SK-N-MC (cell line): ENCODE results near the gene SHANK2.

Experiments
- DNase-seq: peaks from one replicate; pipeline ENCODE4 v3.0.0-alpha.2; 2011; ENCODE audit warnings: low read depth, low spot score
- H3K27ac ChIP-seq: fragments of 200-600 bp; sonication (generic); 2 replicates; pipeline ENCODE4 v1.5.1; 2016; ENCODE audit warnings: mixed run types
- H3K36me3 ChIP-seq: fragments of 200-600 bp; sonication (generic); 2 replicates; pipeline ENCODE4 v1.6.1; 2017; ENCODE audit warnings: antibody characterized with exemption, low read length, mixed read lengths; ENCODE audit not compliant: insufficient read depth
- H3K4me3 ChIP-seq: fragments of 200-600 bp; sonication (generic); 2 replicates; pipeline ENCODE4 v1.5.1; 2016
- H3K9ac ChIP-seq: fragments of 200-600 bp; sonication (generic); 2 replicates; pipeline ENCODE4 v1.8.0; 2017; ENCODE audit warnings: mixed run types, mixed read lengths; ENCODE audit not compliant: insufficient read length
- H3K9me3 ChIP-seq: fragments of 200-600 bp; sonication (generic); 2 replicates; pipeline ENCODE4 v1.6.1; 2017; ENCODE audit warnings: low read depth, mild to moderate bottlenecking, antibody characterized with exemption, low read length, moderate library complexity, mixed read lengths
- EZH2 ChIP-seq: fragments of 200-600 bp; sonication (generic); IDR thresholded peaks from one replicate; pipeline ENCODE4 v1.6.1; 2017; ENCODE audit warnings: antibody characterized with exemption
- FOXP2 ChIP-seq: optimal IDR thresholded peaks from 2 replicates; pipeline ENCODE3; 2011; ENCODE audit warnings: mild to moderate bottlenecking, moderate library complexity; ENCODE audit not compliant: insufficient read depth; ENCODE audit errors: extremely low read length, control extremely low read depth
- POLR2AphosphoS5 ChIP-seq: IDR thresholded peaks from 2 replicates; pipeline ENCODE4 v1.6.1; 2012; ENCODE audit warnings: mild to moderate bottlenecking, low read depth, low read length, borderline replicate concordance

Gene SHANK2

GRCh38 chr11:71279916-71280645, 27.7 kb upstream of the SHANK2 start:
- TF ChIP-seq FOXP2 (no peak), EZH2 (no peak), POLR2AphosphoS5 (no peak)
- DNase-seq = no peak
- Histone ChIP-seq H3K4me3 (no peak overlapping the region), H3K9me3 (no peaks in the 10 kb centered on the region), H3K9ac (no peak overlapping the region), H3K27ac (no peak overlapping the region), H3K36me3 (no peaks in the 10 kb centered on the region)

- H3K9ac ChIP-seq = no peak overlapping the region
- TF ChIP-seq POLR2AphosphoS5 (no peak), EZH2 (no peak), FOXP2 (no peak)
- no peak overlapping the region for H3K27ac ChIP-seq
- H3K4me3 ChIP-seq = no peak overlapping the region
- no peak for DNase-seq
- H3K36me3 ChIP-seq = no peaks in the 10 kb centered on the region
- H3K9me3 ChIP-seq = no peaks in the 10 kb centered on the region
Observed at GRCh38 chr11:71272161-71272560, 19.8 kb upstream of the SHANK2 start.

GRCh38 chr11:71269603-71270511, 17.5 kb upstream of the SHANK2 start:
- no peak for DNase-seq

GRCh38 chr11:71268706-71269321, 16.4 kb upstream of the SHANK2 start:
- no peak for DNase-seq
- H3K9ac ChIP-seq = no peak overlapping the region
- no peak overlapping the region for H3K27ac ChIP-seq

More at GRCh38 chr11:71269603-71270511, 17.5 kb upstream of the SHANK2 start:
- H3K9ac ChIP-seq = no peak overlapping the region
- TF ChIP-seq POLR2AphosphoS5 = no peak
- H3K9me3 ChIP-seq = no peaks in the 10 kb centered on the region
- H3K27ac ChIP-seq = no peak overlapping the region
- no peaks in the 10 kb centered on the region for H3K36me3 ChIP-seq
- no peak overlapping the region for H3K4me3 ChIP-seq

GRCh38 chr11:71267807-71268421, 15.5 kb upstream of the SHANK2 start:
- Histone ChIP-seq H3K9me3 (no peaks in the 10 kb centered on the region), H3K9ac (no peak overlapping the region), H3K4me3 (no peak overlapping the region), H3K27ac (no peak overlapping the region), H3K36me3 (no peaks in the 10 kb centered on the region)
- TF ChIP-seq EZH2 = no peak
- TF ChIP-seq FOXP2 = no peak
- no peak for TF ChIP-seq POLR2AphosphoS5
- no peak for DNase-seq

More at GRCh38 chr11:71268706-71269321, 16.4 kb upstream of the SHANK2 start:
- Histone ChIP-seq H3K4me3 (no peak overlapping the region), H3K36me3 (no peaks in the 10 kb centered on the region), H3K9me3 (no peaks in the 10 kb centered on the region)
- TF ChIP-seq POLR2AphosphoS5 (no peak), EZH2 (no peak), FOXP2 (no peak)

GRCh38 chr11:71266114-71266833, 13.9 kb upstream of the SHANK2 start:
- no peaks in the 10 kb centered on the region for H3K36me3 ChIP-seq
- H3K27ac ChIP-seq = no peak overlapping the region
- H3K9ac ChIP-seq = no peak overlapping the region
- no peak for TF ChIP-seq EZH2
- TF ChIP-seq FOXP2 = no peak
- TF ChIP-seq POLR2AphosphoS5 = no peak
- DNase-seq = no peak
- H3K4me3 ChIP-seq = no peak overlapping the region
- no peaks in the 10 kb centered on the region for H3K9me3 ChIP-seq

GRCh38 chr11:71265559-71266092, 13.2 kb upstream of the SHANK2 start:
- H3K36me3 ChIP-seq = no peaks in the 10 kb centered on the region
- H3K9me3 ChIP-seq = no peaks in the 10 kb centered on the region
- TF ChIP-seq POLR2AphosphoS5 (no peak), EZH2 (no peak), FOXP2 (no peak)
- H3K9ac ChIP-seq = no peak overlapping the region
- no peak for DNase-seq
- no peak overlapping the region for H3K4me3 ChIP-seq
- no peak overlapping the region for H3K27ac ChIP-seq

GRCh38 chr11:71263386-71263785, 11.0 kb upstream of the SHANK2 start:
- no peak for DNase-seq
- TF ChIP-seq POLR2AphosphoS5 (no peak), EZH2 (no peak), FOXP2 (no peak)
- Histone ChIP-seq H3K27ac (no peak overlapping the region), H3K36me3 (no peaks in the 10 kb centered on the region), H3K9me3 (no peaks in the 10 kb centered on the region; the same call in 1 of the 2 replicates), H3K4me3 (no peak overlapping the region), H3K9ac (no peak overlapping the region)
